GM23338 (cell line): Measurements from ENCODE around the gene DLG2. TPM values are rescaled to one million over a fixed set of nuclear protein-coding genes. Genes with fewer than 3 reads are reported as not detected.

Experiments used
- ATAC-seq: fragments of 200-7000 bp; cut with Tn5 transposase; 3 replicates; pipeline ENCODE4 v1.9.1; 2020
- DNase-seq: peaks from one replicate; pipeline ENCODE4 v3.0.0-alpha.2; 2015; ENCODE audit warnings: low spot score
- H2AFZ ChIP-seq: fragments of 200-600 bp; sonication (generic); 2 replicates; pipeline ENCODE4 v1.8.0; 2016; ENCODE audit warnings: antibody characterized with exemption, mild to moderate bottlenecking, moderate library complexity
- H3F3A ChIP-seq: fragments of 200-600 bp; sonication (generic); replicated peaks from 2 replicates; pipeline ENCODE4 v1.8.0; 2017; ENCODE audit warnings: antibody characterized with exemption, mixed run types, low read depth
- H3K27ac ChIP-seq: fragments of 200-600 bp; sonication (generic); 2 replicates; pipeline ENCODE4 v1.6.1; 2016; ENCODE audit warnings: low read depth
- H3K27me3 ChIP-seq: fragments of 200-600 bp; sonication (generic); 2 replicates; pipeline ENCODE4 v1.8.0; 2016; ENCODE audit warnings: mild to moderate bottlenecking, mixed run types, moderate library complexity; ENCODE audit not compliant: insufficient read depth
- H3K36me3 ChIP-seq: fragments of 200-600 bp; sonication (generic); 2 replicates; pipeline ENCODE4 v1.8.0; 2016; ENCODE audit warnings: mild to moderate bottlenecking; ENCODE audit not compliant: insufficient read depth
- H3K4me1 ChIP-seq: fragments of 200-600 bp; sonication (generic); 2 replicates; pipeline ENCODE4 v1.8.0; 2016; ENCODE audit warnings: mild to moderate bottlenecking, moderate library complexity; ENCODE audit not compliant: insufficient read depth
- H3K4me2 ChIP-seq: fragments of 200-600 bp; sonication (generic); 2 replicates; pipeline ENCODE4 v1.7.1; 2017; ENCODE audit warnings: mixed run types
- H3K4me3 ChIP-seq: fragments of 200-600 bp; sonication (generic); 2 replicates; pipeline ENCODE4 v1.6.1; 2016; ENCODE audit warnings: mixed run types
- H3K79me2 ChIP-seq: fragments of 200-600 bp; sonication (generic); replicated peaks from 2 replicates; pipeline ENCODE4 v1.8.0; 2017; ENCODE audit warnings: mild to moderate bottlenecking; ENCODE audit not compliant: insufficient read depth
- H3K9me2 ChIP-seq: fragments of 200-600 bp; sonication (generic); 2 replicates; pipeline ENCODE4 v1.8.0; 2017; ENCODE audit not compliant: insufficient read depth
- H4K20me1 ChIP-seq: fragments of 200-600 bp; sonication (generic); replicated peaks from 2 replicates; pipeline ENCODE4 v1.8.0; 2017; ENCODE audit warnings: mild to moderate bottlenecking; ENCODE audit not compliant: insufficient read depth
- H3K27ac Mint-ChIP-seq: 2 replicates; pipeline ENCODE4 v1.8.0; 2020; ENCODE audit warnings: inconsistent platforms, mild to moderate bottlenecking, moderate library complexity, mixed read lengths
- H3K27me3 Mint-ChIP-seq: 3 replicates; pipeline ENCODE4 v1.8.0; 2022; ENCODE audit warnings: low read depth, mild to moderate bottlenecking, moderate library complexity, mixed read lengths, inconsistent platforms; ENCODE audit not compliant: insufficient read depth, poor library complexity
- H3K36me3 Mint-ChIP-seq: 3 replicates; pipeline ENCODE4 v1.8.0; 2021; ENCODE audit warnings: low read depth, mild to moderate bottlenecking, inconsistent platforms, moderate library complexity, mixed read lengths
- H3K4me1 Mint-ChIP-seq: 3 replicates; pipeline ENCODE4 v1.8.0; 2020; ENCODE audit warnings: mild to moderate bottlenecking, inconsistent platforms, mixed read lengths
- H3K4me3 Mint-ChIP-seq: 3 replicates; pipeline ENCODE4 v1.8.0; 2021; ENCODE audit warnings: moderate library complexity, mild to moderate bottlenecking, inconsistent platforms, mixed read lengths
- H3K9me3 Mint-ChIP-seq: 3 replicates; pipeline ENCODE4 v1.8.0; 2020; ENCODE audit warnings: moderate library complexity, mild to moderate bottlenecking, inconsistent platforms, mixed read lengths
- ETS1 ChIP-seq: IDR thresholded peaks from 2 replicates; pipeline ENCODE4 v1.6.1; 2016; ENCODE audit warnings: antibody characterized with exemption
- EZH2 ChIP-seq: fragments of 200-600 bp; sonication (generic); IDR thresholded peaks from one replicate; pipeline ENCODE4 v1.8.0; 2017; ENCODE audit warnings: antibody characterized with exemption, mild to moderate bottlenecking, low read depth; ENCODE audit not compliant: unreplicated experiment
- EZH2phosphoT487 ChIP-seq: fragments of 200-600 bp; sonication (generic); IDR thresholded peaks from one replicate; pipeline ENCODE4 v1.8.1; 2018; ENCODE audit warnings: antibody characterized with exemption; ENCODE audit not compliant: unreplicated experiment
- JUNB ChIP-seq: IDR thresholded peaks from one replicate; pipeline ENCODE4 v1.6.1; 2016; ENCODE audit warnings: antibody characterized with exemption; ENCODE audit not compliant: unreplicated experiment
- NANOG ChIP-seq: IDR thresholded peaks from 2 replicates; pipeline ENCODE4 v1.6.1; 2016; ENCODE audit warnings: antibody characterized with exemption, borderline replicate concordance
- POLR2AphosphoS5 ChIP-seq: IDR thresholded peaks from 2 replicates; pipeline ENCODE4 v1.6.1; 2016; ENCODE audit warnings: antibody characterized with exemption, low read depth
- REST ChIP-seq: IDR thresholded peaks from one replicate; pipeline ENCODE4 v1.6.1; 2018; ENCODE audit warnings: antibody characterized with exemption; ENCODE audit not compliant: unreplicated experiment
- STAT1 ChIP-seq: IDR thresholded peaks from one replicate; pipeline ENCODE4 v1.6.1; 2016; ENCODE audit warnings: antibody characterized with exemption; ENCODE audit not compliant: unreplicated experiment
- ZNF114 ChIP-seq: fragments of 250-450 bp; sonication (Bioruptor Pico); IDR thresholded peaks from 2 replicates; pipeline ENCODE4 v1.5.0; 2020; ENCODE audit warnings: mild to moderate bottlenecking, moderate library complexity
- ZNF331 ChIP-seq: fragments of 250-450 bp; sonication (Bioruptor Pico); IDR thresholded peaks from 2 replicates; pipeline ENCODE4 v1.5.0; 2020; ENCODE audit warnings: low read depth, mild to moderate bottlenecking, moderate library complexity
- ZNF462 ChIP-seq: fragments of 250-450 bp; sonication (Bioruptor Pico); IDR thresholded peaks from 2 replicates; pipeline ENCODE4 v1.5.0; 2020; ENCODE audit warnings: mild to moderate bottlenecking, moderate library complexity
- polyA plus RNA-seq: library from polyadenylated mRNA; unstranded; fragments of >200 nt; fragmentation: Nextera tagmentation; extraction: Ambion mirVana; gene quantifications from 2 replicates; pipeline ENCODE4 v1.2.1, GENCODE V29; 2016
- total RNA-seq: library from RNA; depleted of rRNA; stranded (reverse); fragments of >200 nt; shearing (Covaris generic); gene quantifications from 2 replicates; pipeline ENCODE4 v1.2.3, GENCODE V29; 2014

The DLG2 gene
- total and polyA plus RNA-seq, 2 experiments from 2014 or later: 19.8 to 21.5 TPM

GRCh38 chr11:83544846-83545245 is 2082.3 kb downstream of the DLG2 start:
- H3K4me3 ChIP-seq: no peak overlapping the region
- no peak overlapping the region for H2AFZ ChIP-seq
- H4K20me1 ChIP-seq: no peaks in the 10 kb centered on the region
- H3K27ac ChIP-seq: no peak overlapping the region
- peaks cover 11% of the 10 kb centered on the region for H3K4me1 Mint-ChIP-seq
- ATAC-seq: no peak
- H3K9me2 ChIP-seq: no peaks in the 10 kb centered on the region
- no peaks in the 10 kb centered on the region for H3K9me3 Mint-ChIP-seq
- no peak for DNase-seq
- no peaks in the 10 kb centered on the region for H3K36me3 Mint-ChIP-seq
- 0 out of 2 replicates have a peak, but pooled peaks cover 6% of the 10 kb centered on the region for H3K4me1 ChIP-seq
- H3K4me2 ChIP-seq: no peak overlapping the region
- H3F3A ChIP-seq: no peaks in the 10 kb centered on the region
- no peaks in the 10 kb centered on the region for H3K27me3 ChIP-seq
- no peaks in the 10 kb centered on the region for H3K36me3 ChIP-seq
- H3K27me3 Mint-ChIP-seq: peaks cover 4% of the 10 kb centered on the region
- no peak overlapping the region for H3K27ac Mint-ChIP-seq
- H3K79me2 ChIP-seq: no peaks in the 10 kb centered on the region
- TF ChIP-seq ZNF114 (CRISPR knock-in tag) (no peak), REST (no peak), EZH2phosphoT487 (no peak), POLR2AphosphoS5 (no peak), JUNB (no peak)
- no peak overlapping the region for H3K4me3 Mint-ChIP-seq

- no peaks in the 10 kb centered on the region for H3K27me3 ChIP-seq
- no peak overlapping the region for H3K4me3 ChIP-seq
- H3K36me3 ChIP-seq: no peaks in the 10 kb centered on the region
- no peaks in the 10 kb centered on the region for H3K9me3 Mint-ChIP-seq
- H3K27ac ChIP-seq: no peak overlapping the region
- no peak overlapping the region for H3K27ac Mint-ChIP-seq
- ATAC-seq (no peak), DNase-seq (no peak)
- no peaks in the 10 kb centered on the region for H3F3A ChIP-seq
- H3K9me2 ChIP-seq: no peaks in the 10 kb centered on the region
- H2AFZ ChIP-seq: no peak overlapping the region
- H3K4me3 Mint-ChIP-seq: no peak overlapping the region
- no peaks in the 10 kb centered on the region for H3K36me3 Mint-ChIP-seq
- no peak overlapping the region for H3K4me2 ChIP-seq
- H3K4me1 ChIP-seq: 0 out of 2 replicates have a peak, but pooled peaks cover 6% of the 10 kb centered on the region
- no peaks in the 10 kb centered on the region for H3K79me2 ChIP-seq
- H3K4me1 Mint-ChIP-seq: peaks cover 11% of the 10 kb centered on the region
- H4K20me1 ChIP-seq: no peaks in the 10 kb centered on the region
- peaks cover 4% of the 10 kb centered on the region for H3K27me3 Mint-ChIP-seq
- TF ChIP-seq ZNF462 (no peak), ZNF114 (CRISPR knock-in tag) (no peak), STAT1 (no peak), EZH2 (no peak), JUNB (no peak), NANOG (no peak), ZNF331 (CRISPR knock-in tag) (no peak), ETS1 (no peak), EZH2phosphoT487 (no peak)
Measured at GRCh38 chr11:83543706-83544439, 2083.3 kb downstream of the DLG2 start.
